ENCODE measurements around the gene CMAS.
A peak's percentile ranks its signal among the peaks of the same experiment; 100 is the strongest.
"Not testable (repeated sequence)": the region's sequence is repeated elsewhere in the genome, so short reads cannot be mapped to it uniquely, and the experiment has no call there.

Gene CMAS

DNA sequence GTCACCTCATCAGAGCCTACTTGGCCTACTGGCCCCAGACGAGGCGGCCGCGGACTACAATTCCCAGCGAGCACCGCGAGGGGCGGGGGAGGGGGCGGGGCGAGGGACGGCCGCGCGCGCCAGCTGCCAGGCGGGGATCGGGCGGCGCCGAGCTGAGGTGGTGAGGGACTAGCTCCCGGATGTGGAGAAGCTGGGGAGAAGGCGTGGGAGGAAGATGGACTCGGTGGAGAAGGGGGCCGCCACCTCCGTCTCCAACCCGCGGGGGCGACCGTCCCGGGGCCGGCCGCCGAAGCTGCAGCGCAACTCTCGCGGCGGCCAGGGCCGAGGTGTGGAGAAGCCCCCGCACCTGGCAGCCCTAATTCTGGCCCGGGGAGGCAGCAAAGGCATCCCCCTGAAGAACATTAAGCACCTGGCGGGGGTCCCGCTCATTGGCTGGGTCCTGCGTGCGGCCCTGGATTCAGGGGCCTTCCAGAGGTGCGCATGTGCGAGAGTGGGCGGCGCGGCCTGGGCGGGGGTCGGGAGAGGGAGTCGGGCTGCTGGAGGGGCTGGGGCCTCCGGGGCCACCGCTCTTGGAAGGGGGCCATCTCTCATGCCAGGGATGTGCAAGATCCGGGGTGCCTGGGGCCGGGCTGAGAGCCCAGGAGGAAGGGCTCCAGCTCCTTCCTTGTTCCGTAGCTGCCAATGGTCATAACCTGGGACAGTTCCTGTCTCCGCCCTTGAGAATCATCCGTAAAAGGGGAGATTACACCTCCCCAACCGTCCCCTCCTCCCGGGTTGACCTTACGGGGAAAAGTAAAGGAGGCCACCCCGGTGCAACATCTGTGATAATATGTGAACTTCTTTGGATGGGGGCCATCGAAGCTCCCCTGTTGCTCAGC is at the start of gene CMAS:
TSS of gene CMAS (plus strand) at position 129 of the 878 bp plus-strand sequence. CDS start at position 215, 86 bp downstream.
- ChIA-PET POLR2A (interaction anchor here (0.5 to 1.2 kb wide), 3 partner anchors 9 to 498 kb away, joined by 3 to 4 read pairs (median 3); partner anchors contain the start of gene C2CD5), CTCF (interaction anchor here (1.1 to 1.3 kb wide), 3 partner anchors 35 to 348 kb away, joined by 3 to 4 read pairs (median 4); no protein-coding TSS in a partner anchor)
- TF ChIP-seq, protein P1, sequence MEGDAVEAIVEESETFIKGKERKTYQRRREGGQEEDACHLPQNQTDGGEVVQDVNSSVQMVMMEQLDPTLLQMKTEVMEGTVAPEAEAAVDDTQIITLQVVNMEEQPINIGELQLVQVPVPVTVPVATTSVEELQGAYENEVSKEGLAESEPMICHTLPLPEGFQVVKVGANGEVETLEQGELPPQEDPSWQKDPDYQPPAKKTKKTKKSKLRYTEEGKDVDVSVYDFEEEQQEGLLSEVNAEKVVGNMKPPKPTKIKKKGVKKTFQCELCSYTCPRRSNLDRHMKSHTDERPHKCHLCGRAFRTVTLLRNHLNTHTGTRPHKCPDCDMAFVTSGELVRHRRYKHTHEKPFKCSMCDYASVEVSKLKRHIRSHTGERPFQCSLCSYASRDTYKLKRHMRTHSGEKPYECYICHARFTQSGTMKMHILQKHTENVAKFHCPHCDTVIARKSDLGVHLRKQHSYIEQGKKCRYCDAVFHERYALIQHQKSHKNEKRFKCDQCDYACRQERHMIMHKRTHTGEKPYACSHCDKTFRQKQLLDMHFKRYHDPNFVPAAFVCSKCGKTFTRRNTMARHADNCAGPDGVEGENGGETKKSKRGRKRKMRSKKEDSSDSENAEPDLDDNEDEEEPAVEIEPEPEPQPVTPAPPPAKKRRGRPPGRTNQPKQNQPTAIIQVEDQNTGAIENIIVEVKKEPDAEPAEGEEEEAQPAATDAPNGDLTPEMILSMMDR (IDR thresholded peaks at IDR 0.05; ENCODE audit: insufficient read depth, low read length, missing control alignments), result no peak
- H3K4me3 ChIP-seq (ENCODE audit: low read depth, low read length), result peak within 1 kb of the TSS; percentile 82
- no peak for DNase-seq (ENCODE audit: low read depth, low spot score)

DNA sequence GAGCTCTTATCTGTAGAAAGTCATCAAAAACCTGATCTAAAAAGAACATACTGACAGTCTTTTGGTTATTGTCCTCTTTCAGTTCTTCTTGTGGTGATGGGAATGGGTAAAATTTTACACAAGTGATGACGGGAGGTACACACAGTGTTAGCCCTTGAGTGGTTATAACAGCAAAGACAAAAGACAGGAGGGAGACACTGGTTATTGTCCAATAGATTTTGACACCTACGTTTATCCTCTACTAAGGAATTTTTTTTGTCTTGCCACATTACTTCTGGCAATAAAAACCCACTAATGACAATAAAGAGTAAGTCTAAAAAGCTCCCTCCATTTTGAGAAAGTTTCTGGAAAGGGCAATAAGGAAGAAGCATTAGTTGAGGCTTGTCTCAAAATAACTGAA is 47.7 kb upstream of the CMAS start:
- no peak overlapping the region for H3K4me3 ChIP-seq (ENCODE audit: low read depth, low read length)
- TF ChIP-seq, protein P1 (IDR thresholded peaks at IDR 0.05; ENCODE audit: insufficient read depth, low read length, missing control alignments), result no peak
- no peak for DNase-seq (ENCODE audit: low read depth, low spot score)
- CTCF ChIA-PET, result no interaction called here
- POLR2A ChIA-PET, result no interaction called here

DNA sequence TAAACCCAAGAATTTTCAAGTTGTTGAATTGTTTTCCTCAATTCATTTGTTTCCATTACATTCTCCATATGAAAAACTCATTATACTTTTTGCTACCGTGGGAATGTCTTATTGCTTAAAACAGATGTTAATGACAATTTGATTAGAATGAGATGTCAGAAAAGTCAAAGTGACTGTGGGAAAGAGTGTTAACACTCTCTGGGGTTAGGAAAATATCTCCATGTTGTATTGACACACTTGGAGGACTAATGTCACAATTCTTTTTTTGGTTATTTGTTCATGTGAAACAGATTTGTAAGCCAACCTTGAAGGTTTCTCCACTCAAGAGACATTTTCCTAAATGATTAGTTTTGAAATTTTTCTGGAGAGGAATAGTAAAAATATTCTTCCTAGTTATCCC is 47.2 kb upstream of the CMAS start:
- no peak overlapping the region for H3K4me3 ChIP-seq (ENCODE audit: low read depth, low read length)
- no peak for DNase-seq (ENCODE audit: low read depth, low spot score)
- TF ChIP-seq, protein P1 (IDR thresholded peaks at IDR 0.05; ENCODE audit: insufficient read depth, low read length, missing control alignments), result no peak
- POLR2A ChIA-PET, result no interaction called here
- CTCF ChIA-PET, result no interaction called here

DNA sequence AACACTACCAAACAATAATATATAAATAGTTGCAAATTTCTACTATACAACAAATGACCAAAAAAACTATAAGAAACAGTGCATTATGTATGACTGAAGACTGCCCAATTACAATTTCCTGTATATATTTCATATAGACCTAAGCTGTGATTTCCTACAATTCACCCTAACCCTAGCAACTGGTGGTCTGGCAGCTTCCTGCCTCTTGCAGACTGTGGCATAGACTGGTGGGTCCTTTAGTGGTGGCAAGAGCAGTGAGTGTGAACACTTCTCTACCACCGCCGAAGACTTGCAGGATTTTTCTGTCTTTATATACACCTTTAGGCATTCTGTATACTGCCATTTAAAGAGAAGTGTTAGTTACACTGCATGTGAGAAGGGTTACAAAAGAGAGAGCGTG is 43.6 kb upstream of the CMAS start:
- TF ChIP-seq, protein P1 (IDR thresholded peaks at IDR 0.05; ENCODE audit: insufficient read depth, low read length, missing control alignments), result no peak
- no peak for DNase-seq (ENCODE audit: low read depth, low spot score)
- CTCF ChIA-PET, result interaction anchor here (1.2 kb wide), 1 partner anchor 12 kb away, joined by 3 read pairs; no protein-coding TSS in a partner anchor
- POLR2A ChIA-PET, result no interaction called here
- no peak overlapping the region for H3K4me3 ChIP-seq (ENCODE audit: low read depth, low read length)

DNA sequence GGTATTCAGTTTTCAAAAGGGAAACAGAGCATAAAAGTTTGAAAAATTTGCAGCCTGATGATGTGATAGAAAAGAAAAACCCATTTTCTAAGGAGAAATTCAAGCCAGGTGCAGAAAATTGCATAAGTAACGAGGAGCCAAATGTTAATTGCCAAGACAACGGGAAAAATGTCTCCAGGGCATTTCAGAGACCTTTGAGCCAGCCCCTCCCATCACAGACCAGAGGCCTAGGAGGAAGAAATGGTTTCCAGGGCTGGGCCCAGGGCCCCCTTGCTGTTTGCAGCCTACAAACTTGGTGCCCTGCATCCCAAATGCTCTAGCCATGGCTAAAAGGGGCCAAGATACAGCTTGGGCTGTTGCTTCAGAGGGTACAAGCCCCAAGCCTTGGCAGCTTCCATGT is 38.2 kb upstream of the CMAS start:
- H3K4me3 ChIP-seq (ENCODE audit: low read depth, low read length); CTCF ChIA-PET; POLR2A ChIA-PET; DNase-seq (ENCODE audit: low read depth, low spot score): not testable (repeated sequence)

DNA sequence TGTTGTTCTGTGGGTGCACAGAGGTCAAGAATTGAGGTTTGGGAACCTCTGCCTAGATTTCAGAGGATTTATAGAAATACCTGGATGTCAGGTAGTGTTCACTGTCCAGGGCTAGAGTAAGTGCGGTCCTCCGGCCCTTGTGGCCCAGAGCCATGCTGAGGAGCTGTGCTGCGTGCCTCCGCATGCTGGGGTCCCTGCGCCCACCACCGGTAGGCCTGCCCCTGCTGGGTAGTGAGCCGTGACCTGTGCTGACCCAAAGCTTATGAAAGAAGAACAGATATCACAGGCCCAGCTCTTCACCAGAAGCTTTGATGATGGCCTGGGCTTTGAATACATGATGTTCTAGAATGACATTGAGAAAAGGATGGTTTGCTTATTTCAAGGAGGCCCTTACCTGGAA is 37.8 kb upstream of the CMAS start:
- POLR2A ChIA-PET, result no interaction called here

More for the DNA sequence above, 37.8 kb upstream of the CMAS start:
- DNase-seq (ENCODE audit: low read depth, low spot score), result no peak
- CTCF ChIA-PET, result no interaction called here
- H3K4me3 ChIP-seq (ENCODE audit: low read depth, low read length), result no peak overlapping the region
- TF ChIP-seq, protein P1 (IDR thresholded peaks at IDR 0.05; ENCODE audit: insufficient read depth, low read length, missing control alignments), result no peak

Measured in AG04449 (cell line).